ENCODE measurements around the gene GPR151.

The GPR151 gene

GRCh38 chr5:146521403-146522106 is 5.6 kb upstream of the GPR151 start:
- no peak overlapping the region for H3K4me3 ChIP-seq (ENCODE audit: control insufficient read depth, low read depth, low read length)
- TF ChIP-seq, protein P1, sequence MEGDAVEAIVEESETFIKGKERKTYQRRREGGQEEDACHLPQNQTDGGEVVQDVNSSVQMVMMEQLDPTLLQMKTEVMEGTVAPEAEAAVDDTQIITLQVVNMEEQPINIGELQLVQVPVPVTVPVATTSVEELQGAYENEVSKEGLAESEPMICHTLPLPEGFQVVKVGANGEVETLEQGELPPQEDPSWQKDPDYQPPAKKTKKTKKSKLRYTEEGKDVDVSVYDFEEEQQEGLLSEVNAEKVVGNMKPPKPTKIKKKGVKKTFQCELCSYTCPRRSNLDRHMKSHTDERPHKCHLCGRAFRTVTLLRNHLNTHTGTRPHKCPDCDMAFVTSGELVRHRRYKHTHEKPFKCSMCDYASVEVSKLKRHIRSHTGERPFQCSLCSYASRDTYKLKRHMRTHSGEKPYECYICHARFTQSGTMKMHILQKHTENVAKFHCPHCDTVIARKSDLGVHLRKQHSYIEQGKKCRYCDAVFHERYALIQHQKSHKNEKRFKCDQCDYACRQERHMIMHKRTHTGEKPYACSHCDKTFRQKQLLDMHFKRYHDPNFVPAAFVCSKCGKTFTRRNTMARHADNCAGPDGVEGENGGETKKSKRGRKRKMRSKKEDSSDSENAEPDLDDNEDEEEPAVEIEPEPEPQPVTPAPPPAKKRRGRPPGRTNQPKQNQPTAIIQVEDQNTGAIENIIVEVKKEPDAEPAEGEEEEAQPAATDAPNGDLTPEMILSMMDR (IDR thresholded peaks at IDR 0.05; ENCODE audit: control insufficient read depth, insufficient read depth, low read depth, low read length, missing control alignments): no peak
- no peak for DNase-seq (ENCODE audit: low read depth)

DNA sequence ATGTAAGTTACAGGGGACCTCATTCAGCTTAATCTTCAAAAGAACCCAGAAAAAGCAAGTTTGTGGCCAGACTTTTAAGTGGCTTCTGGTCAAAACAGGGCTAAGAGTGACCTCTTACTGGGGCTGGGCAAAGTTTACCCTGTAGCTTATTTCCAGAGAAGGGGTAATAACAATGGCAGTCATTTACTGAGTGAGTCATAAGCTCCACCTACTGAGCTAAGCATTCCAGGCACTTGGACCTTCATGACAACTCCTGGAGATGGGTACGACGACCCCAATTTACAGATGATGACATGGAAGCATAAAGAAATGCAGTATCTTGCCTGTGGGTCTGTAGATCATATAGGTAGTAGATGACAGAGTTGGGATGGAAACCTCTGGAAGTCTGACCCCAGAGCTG is 4.7 kb upstream of the GPR151 start:
- DNase-seq (ENCODE audit: low read depth): no peak
- TF ChIP-seq, protein P1 (IDR thresholded peaks at IDR 0.05; ENCODE audit: control insufficient read depth, insufficient read depth, low read depth, low read length, missing control alignments): no peak
- H3K4me3 ChIP-seq (ENCODE audit: control insufficient read depth, low read depth, low read length): no peak overlapping the region

GRCh38 chr5:146519554-146519953 is 3.6 kb upstream of the GPR151 start:
- no peak for DNase-seq (ENCODE audit: low read depth)
- TF ChIP-seq, protein P1 (IDR thresholded peaks at IDR 0.05; ENCODE audit: control insufficient read depth, insufficient read depth, low read depth, low read length, missing control alignments): no peak
- no peak overlapping the region for H3K4me3 ChIP-seq (ENCODE audit: control insufficient read depth, low read depth, low read length)

DNA sequence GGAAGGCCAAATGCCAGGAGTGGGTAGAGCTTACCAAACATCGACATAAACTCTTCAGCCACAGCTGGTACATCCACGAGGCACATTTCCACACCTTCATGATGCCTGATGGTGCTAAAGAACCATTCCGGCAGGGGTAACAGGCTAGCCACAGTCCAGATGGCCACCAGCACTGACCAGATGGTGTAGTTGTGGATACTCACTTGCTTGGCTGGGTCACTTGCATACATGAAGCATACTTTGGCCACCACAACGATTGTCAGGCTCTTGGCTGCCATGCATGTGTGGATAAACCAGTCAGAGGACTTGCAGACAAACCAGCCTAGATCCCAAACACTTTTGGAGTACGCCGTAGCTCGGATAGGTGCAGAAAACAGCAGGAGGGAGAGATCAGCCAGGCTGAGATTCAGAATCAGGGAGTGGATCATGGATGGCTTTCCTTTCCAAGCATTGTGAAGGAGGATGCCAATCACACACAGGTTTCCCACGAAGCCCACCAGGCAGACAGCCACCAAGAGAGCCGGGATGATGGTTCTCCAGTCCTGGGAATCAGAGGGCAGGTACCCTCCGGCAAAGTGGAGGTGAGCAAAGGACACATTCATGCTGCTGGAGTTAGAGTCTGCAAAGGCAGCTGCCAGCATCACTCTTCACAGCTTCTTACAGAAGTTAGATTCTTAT is 378 bp downstream of the GPR151 start:
- TF ChIP-seq, protein P1 (IDR thresholded peaks at IDR 0.05; ENCODE audit: control insufficient read depth, insufficient read depth, low read depth, low read length, missing control alignments): no peak
- DNase-seq (ENCODE audit: low read depth): no peak
- H3K4me3 ChIP-seq (ENCODE audit: control insufficient read depth, low read depth, low read length): no peak overlapping the region

DNA sequence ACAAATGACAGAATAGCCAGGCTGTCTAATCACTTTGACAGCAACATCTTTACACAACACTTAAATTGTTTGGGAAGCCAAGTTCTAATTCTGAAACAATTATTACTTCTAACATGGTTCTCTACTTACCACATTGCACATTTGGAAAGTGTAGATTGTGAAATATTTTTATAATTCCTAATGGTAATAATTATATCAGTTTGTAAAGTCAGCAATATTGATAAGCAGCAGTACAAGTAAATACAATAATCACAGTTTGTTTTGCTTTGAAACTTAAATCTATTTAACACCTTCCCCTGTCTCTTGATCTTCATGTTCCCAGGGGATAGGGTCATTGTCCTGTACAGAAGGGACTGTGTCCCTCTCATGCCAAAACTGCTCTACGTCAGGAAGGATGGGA is 1.4 kb downstream of the GPR151 start:
- no peak for DNase-seq (ENCODE audit: low read depth)
- H3K4me3 ChIP-seq (ENCODE audit: control insufficient read depth, low read depth, low read length): no peak overlapping the region
- TF ChIP-seq, protein P1 (IDR thresholded peaks at IDR 0.05; ENCODE audit: control insufficient read depth, insufficient read depth, low read depth, low read length, missing control alignments): no peak

DNA sequence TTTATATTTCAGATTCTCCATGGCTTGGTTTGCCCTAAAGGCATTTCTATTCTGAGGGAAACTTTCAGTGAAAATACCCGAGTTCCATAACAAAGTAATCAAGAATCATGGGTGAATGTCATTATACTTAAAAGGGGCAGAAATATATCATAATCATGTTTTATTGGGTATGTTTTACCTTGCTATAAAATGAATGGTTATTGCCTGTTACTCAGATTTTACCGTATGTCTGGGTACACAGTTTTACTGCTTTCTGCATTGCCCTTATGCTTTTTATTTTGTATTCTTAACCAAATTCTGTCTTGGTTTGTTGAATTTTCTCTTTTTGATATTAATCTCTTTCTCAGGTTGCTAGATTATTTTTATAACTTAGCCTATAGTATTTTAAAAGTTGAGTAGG is 2.5 kb downstream of the GPR151 start:
- no peak overlapping the region for H3K4me3 ChIP-seq (ENCODE audit: control insufficient read depth, low read depth, low read length)
- DNase-seq (ENCODE audit: low read depth): no peak
- TF ChIP-seq, protein P1 (IDR thresholded peaks at IDR 0.05; ENCODE audit: control insufficient read depth, insufficient read depth, low read depth, low read length, missing control alignments): no peak

All from AG09309 (cell line).